GM13976 (cell line): ENCODE results near the gene PRR35.
A peak's percentile ranks its signal among the peaks of the same experiment; 100 is the strongest.

Source experiments
- DNase-seq: peaks from one replicate; pipeline ENCODE4 v3.0.0; 2012; ENCODE audit warnings: low spot score
- in situ Hi-C: fragments of 300-500 bp; cut with MboI; formaldehyde crosslinking; loops from one replicate; pipeline ENCODE4 v1.12.0; 2022; ENCODE audit warnings: low sequenced_read_pairs, mixed read lengths, inconsistent platforms; ENCODE audit not compliant: unreplicated experiment
- TF ChIP-seq, protein P1 (sequence below): IDR thresholded peaks from 2 replicates; pipeline ENCODE4 v1.5.1; 2012; ENCODE audit warnings: borderline replicate concordance, mild to moderate bottlenecking; ENCODE audit not compliant: insufficient read depth; ENCODE audit errors: extremely low read depth, missing control alignments, control extremely low read depth

Gene PRR35

DNA sequence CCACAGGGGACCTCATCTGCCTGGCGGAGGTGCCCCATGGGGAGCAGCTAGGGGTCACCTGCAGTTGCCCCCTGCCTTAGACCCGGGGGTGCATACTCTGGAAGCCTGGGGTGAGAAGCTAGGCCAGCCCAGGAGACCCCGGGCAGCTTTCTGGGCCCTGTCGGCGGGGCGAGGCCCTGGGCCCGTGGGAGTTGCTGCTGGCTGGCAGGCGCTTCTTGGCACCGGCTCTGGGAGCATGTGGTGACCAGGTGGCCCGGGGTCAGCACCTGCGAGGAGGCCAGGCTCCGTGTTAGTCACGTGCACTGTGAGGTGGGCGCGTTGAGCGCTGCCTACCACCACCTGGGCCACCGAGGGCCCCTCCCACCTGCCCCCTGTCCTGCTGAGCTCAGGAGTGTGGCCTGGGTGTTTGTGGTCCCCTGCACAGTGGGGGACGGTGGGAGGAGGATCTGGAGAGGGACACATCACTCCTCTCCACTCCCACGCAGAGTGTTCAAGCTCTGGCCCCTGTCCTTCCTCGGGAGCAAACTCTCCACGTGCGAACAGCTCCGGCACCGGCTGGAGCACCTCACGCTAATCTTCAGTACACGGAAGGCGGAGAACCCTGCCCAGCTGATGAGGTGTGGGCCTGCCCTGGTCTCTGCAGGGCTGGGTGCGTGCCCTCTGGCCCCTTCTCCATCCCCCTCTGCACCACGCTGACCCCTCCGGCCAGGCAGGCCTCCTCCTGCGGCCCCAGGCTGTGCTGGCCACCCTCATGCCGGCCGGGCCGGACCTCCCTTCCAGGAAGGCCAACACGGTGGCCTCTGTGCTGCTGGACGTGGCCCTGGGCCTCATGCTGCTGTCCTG lies 15.4 kb downstream of the PRR35 start:
- TF ChIP-seq, protein P1, sequence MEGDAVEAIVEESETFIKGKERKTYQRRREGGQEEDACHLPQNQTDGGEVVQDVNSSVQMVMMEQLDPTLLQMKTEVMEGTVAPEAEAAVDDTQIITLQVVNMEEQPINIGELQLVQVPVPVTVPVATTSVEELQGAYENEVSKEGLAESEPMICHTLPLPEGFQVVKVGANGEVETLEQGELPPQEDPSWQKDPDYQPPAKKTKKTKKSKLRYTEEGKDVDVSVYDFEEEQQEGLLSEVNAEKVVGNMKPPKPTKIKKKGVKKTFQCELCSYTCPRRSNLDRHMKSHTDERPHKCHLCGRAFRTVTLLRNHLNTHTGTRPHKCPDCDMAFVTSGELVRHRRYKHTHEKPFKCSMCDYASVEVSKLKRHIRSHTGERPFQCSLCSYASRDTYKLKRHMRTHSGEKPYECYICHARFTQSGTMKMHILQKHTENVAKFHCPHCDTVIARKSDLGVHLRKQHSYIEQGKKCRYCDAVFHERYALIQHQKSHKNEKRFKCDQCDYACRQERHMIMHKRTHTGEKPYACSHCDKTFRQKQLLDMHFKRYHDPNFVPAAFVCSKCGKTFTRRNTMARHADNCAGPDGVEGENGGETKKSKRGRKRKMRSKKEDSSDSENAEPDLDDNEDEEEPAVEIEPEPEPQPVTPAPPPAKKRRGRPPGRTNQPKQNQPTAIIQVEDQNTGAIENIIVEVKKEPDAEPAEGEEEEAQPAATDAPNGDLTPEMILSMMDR = no peak
- in situ Hi-C loops = no loop called here
- DNase-seq = no peak

DNA sequence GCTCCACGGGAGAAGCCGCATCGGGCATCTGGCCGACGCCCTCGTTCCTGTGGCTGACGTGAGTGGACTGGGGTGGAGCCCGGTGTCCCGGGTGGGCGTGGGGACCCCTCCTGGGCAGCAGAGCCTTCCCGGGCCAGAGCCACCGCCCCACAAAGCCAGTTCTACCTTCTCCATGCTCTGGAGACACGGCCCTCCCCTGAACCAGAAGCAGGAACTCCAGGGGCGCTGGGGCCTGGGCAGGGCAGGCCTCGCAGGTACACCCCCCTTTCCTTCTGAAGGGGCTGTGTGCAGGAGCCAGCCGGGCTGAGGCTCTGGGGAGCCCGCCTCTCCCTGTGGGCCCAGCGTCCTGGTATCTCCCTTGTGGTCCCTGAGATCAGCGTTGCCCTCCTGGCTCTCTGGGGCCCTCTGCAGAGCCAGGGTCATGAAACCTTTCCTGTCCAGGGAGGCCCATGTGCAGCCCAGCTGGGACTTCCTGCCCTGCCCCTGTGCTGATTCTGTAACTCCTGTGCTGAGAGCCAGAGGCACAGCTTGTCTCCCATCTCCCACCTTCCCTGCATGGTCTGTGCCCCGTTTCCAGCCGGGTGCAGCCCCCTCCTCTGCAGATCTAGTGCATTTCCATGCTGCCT lies 16.1 kb downstream of the PRR35 start:
- no peak for DNase-seq
- TF ChIP-seq, protein P1 = no peak
- in situ Hi-C loops = no loop called here

DNA sequence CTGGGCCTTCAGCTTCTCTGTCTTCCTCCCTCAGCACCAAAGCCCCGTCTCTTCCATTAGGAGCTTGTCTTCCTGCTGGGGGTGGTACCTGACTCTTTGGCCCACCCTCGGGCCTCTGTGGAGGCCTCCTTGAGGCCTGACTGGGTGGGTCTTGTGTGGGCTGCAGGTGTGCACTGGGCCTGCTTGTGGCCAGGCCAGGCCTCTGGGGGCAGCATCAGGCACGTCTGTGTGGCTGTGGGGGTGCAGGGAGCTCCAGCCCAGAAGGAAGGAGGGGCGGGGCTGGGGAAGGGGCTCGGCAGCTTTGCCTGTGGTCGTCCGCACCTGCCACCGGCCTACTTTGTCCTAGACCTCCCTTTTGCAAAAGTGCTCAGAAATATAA lies 16.6 kb downstream of the PRR35 start:
- in situ Hi-C loops = no loop called here
- TF ChIP-seq, protein P1 = no peak
- no peak for DNase-seq

DNA sequence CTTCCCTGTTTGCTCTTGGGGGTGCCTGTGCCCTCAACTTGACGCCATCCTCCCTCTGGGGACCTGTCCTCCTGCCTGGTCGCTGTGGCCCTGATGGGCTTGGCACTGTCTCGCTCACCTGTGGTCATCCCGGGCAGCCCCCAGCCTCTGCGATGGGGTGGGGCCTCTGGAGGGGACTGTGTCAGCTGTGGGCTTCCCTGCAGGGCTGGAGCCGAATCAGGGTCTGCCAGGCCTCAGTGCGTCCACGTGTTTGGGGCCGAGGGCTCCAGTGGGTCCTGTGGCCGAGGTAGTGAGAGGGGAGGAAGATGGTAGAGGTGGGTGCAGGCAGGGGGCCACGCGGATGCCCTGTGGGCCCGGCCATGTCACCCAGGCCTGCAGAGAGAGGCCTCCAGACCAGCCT lies 17.6 kb downstream of the PRR35 start:
- in situ Hi-C loops = no loop called here
- no peak for DNase-seq
- TF ChIP-seq, protein P1 = no peak

DNA sequence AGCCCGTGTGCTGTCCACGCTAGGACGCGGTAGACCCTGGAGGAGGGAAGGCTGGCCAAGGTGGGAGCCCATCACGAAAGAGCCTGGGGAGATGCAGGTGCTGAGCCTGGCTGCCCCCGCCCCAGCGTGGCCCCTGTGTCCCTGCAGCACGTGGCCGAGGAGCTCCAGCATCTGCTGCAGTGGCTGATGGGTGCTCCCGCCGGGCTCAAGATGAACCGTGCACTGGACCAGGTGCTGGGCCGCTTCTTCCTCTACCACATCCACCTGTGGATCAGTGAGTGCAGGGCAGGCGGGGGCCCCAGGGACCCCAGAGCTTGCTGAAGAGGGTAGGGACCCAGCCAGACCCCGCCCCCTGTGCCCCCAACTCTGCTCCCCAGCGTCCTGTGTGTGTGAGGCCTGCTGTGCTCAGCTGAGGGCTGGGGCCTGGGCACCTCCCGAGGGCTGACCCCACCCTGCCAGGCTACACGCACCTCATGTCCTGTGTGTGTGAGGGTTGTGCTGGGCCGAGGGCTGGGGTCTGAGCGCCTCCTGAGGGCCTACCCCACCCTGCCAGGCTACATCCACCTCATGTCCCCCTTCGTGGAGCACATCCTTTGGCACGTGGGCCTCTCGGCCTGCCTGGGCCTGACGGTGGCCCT lies 18.2 kb downstream of the PRR35 start:
- no peak for DNase-seq
- in situ Hi-C loops = no loop called here
- TF ChIP-seq, protein P1 = no peak

DNA sequence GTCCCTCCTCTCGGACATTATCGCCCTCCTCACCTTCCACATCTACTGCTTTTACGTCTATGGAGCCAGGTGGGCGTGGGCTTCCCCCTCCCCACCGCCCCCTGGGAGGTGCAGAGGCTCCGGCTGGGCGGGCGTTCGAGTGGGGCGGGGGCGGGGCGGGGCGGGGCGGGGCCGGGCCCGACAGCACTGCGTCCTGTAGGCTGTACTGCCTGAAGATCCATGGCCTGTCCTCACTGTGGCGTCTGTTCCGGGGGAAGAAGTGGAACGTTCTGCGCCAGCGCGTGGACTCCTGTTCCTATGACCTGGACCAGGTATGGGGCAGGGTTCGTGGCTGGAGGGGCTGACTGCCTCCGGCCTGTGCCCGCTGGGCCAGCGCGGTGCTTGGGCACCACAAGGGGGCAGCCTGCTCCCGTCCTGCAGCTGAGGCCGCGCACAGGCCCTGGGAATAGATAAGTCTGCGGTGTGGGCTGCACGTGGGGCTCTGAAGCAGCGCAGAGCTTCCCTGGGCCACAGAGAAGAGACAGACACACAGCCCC lies 18.7 kb downstream of the PRR35 start:
- in situ Hi-C loops = no loop called here
- peak; percentile 84 for DNase-seq
- TF ChIP-seq, protein P1 = peak; percentile 95
